Stimulated activated CD4-positive, alpha-beta T cell treated with anti-CD3 and anti-CD28 coated beads, Interleukin-1b, Interleukin-23, amount 100 ng/mL, for 24 hours (primary cell): ENCODE measurements around the gene NAPB.
A peak's percentile ranks its signal among the peaks of the same experiment; 100 is the strongest.
"Not testable (repeated sequence)": the region's sequence is repeated elsewhere in the genome, so short reads cannot be mapped to it uniquely, and the experiment has no call there.

Experiments
- DNase-seq, 4 experiments: peaks; one replicate each; pipeline ENCODE4 v3.0.0-alpha.2; 2020; ENCODE audit warnings: low read depth in 4 of 4, low spot score in 1 of 4

Gene NAPB

GRCh38 chr20:23349338-23350195 lies 71.7 kb downstream of the NAPB start:
- DNase-seq: peak; percentile 46 to 56 (median 54)

- DNase-seq: not testable (repeated sequence)
These were observed 72.8 kb downstream of the NAPB start for GRCh38 chr20:23348510-23348909.

GRCh38 chr20:23347791-23348190 lies 73.5 kb downstream of the NAPB start:
- no peak for DNase-seq

GRCh38 chr20:23346002-23346401 lies 75.3 kb downstream of the NAPB start:
- no peak for DNase-seq

GRCh38 chr20:23344336-23344735 lies 77.0 kb downstream of the NAPB start:
- DNase-seq: no peak

GRCh38 chr20:23343590-23343989 lies 77.7 kb downstream of the NAPB start:
- no peak for DNase-seq

- DNase-seq: no peak
These were observed 80.2 kb downstream of the NAPB start for GRCh38 chr20:23341073-23341472.

- no peak for DNase-seq
These were observed 80.8 kb downstream of the NAPB start for GRCh38 chr20:23340524-23340923.

GRCh38 chr20:23339986-23340385 lies 81.3 kb downstream of the NAPB start:
- DNase-seq: no peak

- no peak for DNase-seq
These were observed 84.0 kb downstream of the NAPB start for GRCh38 chr20:23337312-23337711.

- DNase-seq: no peak
These were observed 84.8 kb downstream of the NAPB start for GRCh38 chr20:23336476-23336875.

GRCh38 chr20:23335521-23335920 lies 85.8 kb downstream of the NAPB start:
- DNase-seq: no peak

GRCh38 chr20:23334111-23334510 lies 87.2 kb downstream of the NAPB start:
- DNase-seq: no peak

- no peak for DNase-seq
These were observed 88.8 kb downstream of the NAPB start for GRCh38 chr20:23332467-23332866.

- no peak for DNase-seq
These were observed 89.6 kb downstream of the NAPB start for GRCh38 chr20:23331450-23332350.

GRCh38 chr20:23327617-23328333 lies 93.5 kb downstream of the NAPB start:
- DNase-seq: no peak

- no peak for DNase-seq
These were observed 94.5 kb downstream of the NAPB start for GRCh38 chr20:23326774-23327173.

GRCh38 chr20:23325107-23325506 lies 96.2 kb downstream of the NAPB start:
- no peak for DNase-seq
